T follicular helper cell (primary cell): ENCODE results near the gene GJA3.

ENCODE experiments used
- DNase-seq: peaks from one replicate; pipeline ENCODE4 v3.0.0-alpha.2; 2020; ENCODE audit warnings: low read depth
- total RNA-seq, 2 experiments: gene quantifications; one replicate each; lab custom pipeline; 2026; lab: John Stamatoyannopoulos, UW

Gene GJA3
- 0.12 to 0.65 reads per million in 2 experiments for total RNA-seq

GRCh38 chr13:20160306-20161274 lies at the start of gene GJA3:
GJA3 (minus strand) TSS chr13:20161052; CDS start chr13:20143288, 17,764 bp downstream.
- DNase-seq = peak; percentile 21

GRCh38 chr13:20209948-20210347 lies 49.1 kb upstream of the GJA3 start:
- no peak for DNase-seq

GRCh38 chr13:20206698-20207235 lies 45.9 kb upstream of the GJA3 start:
- no peak for DNase-seq

GRCh38 chr13:20206065-20206697 lies 45.3 kb upstream of the GJA3 start:
- DNase-seq = no peak

- DNase-seq = no peak
These were observed 37.9 kb upstream of the GJA3 start for GRCh38 chr13:20198781-20199180.

GRCh38 chr13:20197361-20197834 lies 36.5 kb upstream of the GJA3 start:
- no peak for DNase-seq

GRCh38 chr13:20195801-20196200 lies 34.9 kb upstream of the GJA3 start:
- DNase-seq = no peak

- no peak for DNase-seq
These were observed 33.2 kb upstream of the GJA3 start for GRCh38 chr13:20193907-20194631.

- no peak for DNase-seq
These were observed 32.5 kb upstream of the GJA3 start for GRCh38 chr13:20193162-20193906.

- DNase-seq = no peak
These were observed 31.9 kb upstream of the GJA3 start, which contains the start of gene GJB2 for GRCh38 chr13:20192836-20193161. GJB2 (minus strand) TSS chr13:20192938; CDS start chr13:20189581, 3,357 bp downstream.

GRCh38 chr13:20192158-20192835 lies 31.4 kb upstream of the GJA3 start:
- no peak for DNase-seq

GRCh38 chr13:20191311-20192157 lies 30.7 kb upstream of the GJA3 start:
- no peak for DNase-seq

GRCh38 chr13:20190481-20191310 lies 29.8 kb upstream of the GJA3 start:
- no peak for DNase-seq

- no peak for DNase-seq
These were observed 29.2 kb upstream of the GJA3 start for GRCh38 chr13:20190076-20190475.

- DNase-seq = no peak
These were observed 28.1 kb upstream of the GJA3 start for GRCh38 chr13:20188667-20189553.

GRCh38 chr13:20186771-20187170 lies 25.9 kb upstream of the GJA3 start:
- no peak for DNase-seq

GRCh38 chr13:20185366-20186056 lies 24.7 kb upstream of the GJA3 start:
- DNase-seq = no peak
